ENCODE measurements around the gene GLS2. TPM values are rescaled to one million over a fixed set of nuclear protein-coding genes. Genes with fewer than 3 reads are reported as not detected.

Gene GLS2
- total RNA-seq, 2 donors from 2014 or later = 0.96 to 1.7 TPM

GRCh38 chr12:56522411-56523193 lies 34.6 kb upstream of the GLS2 start:
- Histone ChIP-seq H3K9me3 (no peaks in the 10 kb centered on the region), H3K4me3 (peak overlapping the region; percentile 52 to 61), H3K36me3 (no peaks in the 10 kb centered on the region), H3K4me1 (peaks cover 0 to 52% of the 10 kb centered on the region in 2 donors), H3K27ac (peak overlapping the region; percentile 90 to 91), H3K27me3 (no peaks in the 10 kb centered on the region)
- TF ChIP-seq CTCF (IDR thresholded peaks at IDR 0.05) = no peak
- DNase-seq (ENCODE audit: low spot score) = no peak

DNA sequence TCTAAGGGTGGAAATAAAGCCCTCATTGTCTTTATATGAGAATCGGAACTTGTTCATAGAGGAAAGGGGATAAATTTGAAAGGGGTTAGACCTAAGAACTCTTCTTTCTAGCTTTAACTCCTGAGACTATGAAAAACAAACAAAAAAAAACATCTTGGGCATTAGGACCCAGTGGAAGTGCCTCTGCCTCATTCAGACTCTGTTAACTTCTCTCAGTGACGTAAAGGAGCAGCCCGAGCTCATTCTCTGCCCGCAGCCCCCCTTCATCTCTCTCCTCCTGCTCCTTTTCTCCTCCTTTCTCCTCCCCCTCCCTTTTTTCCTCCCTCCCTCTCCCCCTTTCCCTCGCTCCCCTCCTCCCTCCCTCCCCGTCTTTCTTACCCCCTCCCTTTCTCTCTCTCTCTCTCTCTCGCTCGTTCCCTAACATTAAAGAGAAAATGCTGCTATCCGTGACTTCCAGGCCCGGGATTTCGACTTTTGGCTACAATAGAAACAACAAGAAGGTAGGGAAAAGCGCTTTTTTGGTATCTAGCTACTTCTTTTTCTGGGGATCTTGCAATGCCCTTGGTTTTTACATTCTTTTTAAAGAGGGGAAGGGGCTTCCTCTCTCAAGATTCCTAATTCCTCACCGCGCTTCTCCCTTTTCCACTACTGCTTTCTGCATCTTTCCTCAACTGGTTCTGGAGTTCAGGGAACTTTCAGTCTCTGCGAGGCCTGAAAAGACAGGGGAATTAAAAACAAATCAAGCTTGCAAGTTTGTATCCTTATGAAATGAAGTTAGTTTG lies 33.8 kb upstream of the GLS2 start, which contains the start of gene RBMS2:
Gene RBMS2, plus strand, starts transcription at position 231 of the 782 bp plus-strand sequence. Its CDS starts 204 bp downstream, at position 435.
- TF ChIP-seq CTCF (IDR thresholded peaks at IDR 0.05) = no peak
- peak; percentile 91 for DNase-seq (ENCODE audit: low spot score)

DNA sequence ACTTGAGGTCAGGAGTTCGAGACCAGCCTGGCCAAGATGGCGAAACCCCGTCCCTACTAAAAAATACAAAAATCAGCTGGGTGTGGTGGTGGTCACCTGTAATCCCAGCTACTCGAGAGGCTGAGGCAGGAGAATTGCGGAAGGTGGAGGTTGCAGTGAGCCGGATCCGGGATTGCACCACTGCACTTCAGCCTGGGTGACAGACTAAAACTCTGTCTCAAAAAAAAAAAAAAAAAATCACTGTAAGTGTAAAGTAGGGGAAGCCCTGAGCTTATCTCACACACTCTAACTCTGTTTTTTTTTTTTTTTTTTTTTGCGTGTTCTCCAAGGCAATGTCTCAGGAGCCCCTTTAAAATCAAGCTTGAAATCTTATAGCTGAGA lies 33.2 kb upstream of the GLS2 start:
- peaks cover 0 to 42% of the 10 kb centered on the region in 2 donors for H3K4me1 ChIP-seq
- no peak for TF ChIP-seq CTCF (IDR thresholded peaks at IDR 0.05)

More for the DNA sequence above, 33.8 kb upstream of the GLS2 start, which contains the start of gene RBMS2:
- H3K4me1 ChIP-seq = peaks cover 0 to 45% of the 10 kb centered on the region in 2 donors
- no peaks in the 10 kb centered on the region for H3K36me3 ChIP-seq
- no peaks in the 10 kb centered on the region for H3K27me3 ChIP-seq
- H3K27ac ChIP-seq = peak within 1 kb of the TSS; percentile 90 to 91
- peak within 1 kb of the TSS; percentile 52 to 61 for H3K4me3 ChIP-seq
- H3K9me3 ChIP-seq = no peaks in the 10 kb centered on the region

GRCh38 chr12:56520506-56520905 lies 32.5 kb upstream of the GLS2 start:
- Histone ChIP-seq H3K27me3 (no peaks in the 10 kb centered on the region), H3K36me3 (no peaks in the 10 kb centered on the region), H3K4me1 (peaks cover 0 to 36% of the 10 kb centered on the region in 2 donors), H3K9me3 (no peaks in the 10 kb centered on the region), H3K27ac (peak overlapping the region; percentile 90 to 91), H3K4me3 (peak overlapping the region; percentile 52 to 61)
- no peak for DNase-seq (ENCODE audit: low spot score)
- no peak for TF ChIP-seq CTCF (IDR thresholded peaks at IDR 0.05)

More for the DNA sequence above, 33.2 kb upstream of the GLS2 start:
- peak overlapping the region; percentile 90 to 91 for H3K27ac ChIP-seq
- H3K4me3 ChIP-seq = peak overlapping the region; percentile 52 to 61
- H3K27me3 ChIP-seq = no peaks in the 10 kb centered on the region
- no peaks in the 10 kb centered on the region for H3K9me3 ChIP-seq
- H3K36me3 ChIP-seq = no peaks in the 10 kb centered on the region
- no peak for DNase-seq (ENCODE audit: low spot score)

DNA sequence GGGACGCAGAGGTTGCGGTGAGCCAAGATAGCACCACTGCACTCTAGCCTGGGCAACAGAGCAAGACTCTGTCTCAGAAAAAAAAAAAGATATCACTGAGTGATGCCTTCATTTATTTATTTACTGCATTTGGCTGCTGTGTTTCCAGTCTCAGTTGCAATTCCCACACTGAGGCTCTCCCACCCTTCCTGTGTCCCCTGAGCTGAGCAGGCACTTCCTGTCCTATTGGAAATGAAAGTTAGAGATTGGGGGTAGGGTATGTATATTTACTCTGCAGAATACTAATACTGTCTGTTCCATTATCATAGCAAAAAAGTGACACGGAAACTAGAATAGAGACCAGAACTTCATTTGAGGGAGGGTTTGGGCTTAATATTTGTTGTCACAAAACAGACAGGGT lies 32.1 kb upstream of the GLS2 start:
- no peaks in the 10 kb centered on the region for H3K36me3 ChIP-seq
- DNase-seq (ENCODE audit: low spot score) = no peak
- no peak for TF ChIP-seq CTCF (IDR thresholded peaks at IDR 0.05)
- H3K27me3 ChIP-seq = no peaks in the 10 kb centered on the region
- peak overlapping the region; percentile 90 to 91 for H3K27ac ChIP-seq
- peak overlapping the region; percentile 52 to 61 for H3K4me3 ChIP-seq
- peaks cover 0 to 31% of the 10 kb centered on the region in 2 donors for H3K4me1 ChIP-seq
- H3K9me3 ChIP-seq = no peaks in the 10 kb centered on the region

All from right atrium auricular region (tissue), 2 donors.